DMS 273 treated with DMSO at 0.1 percent for 48 hours (cell line): ENCODE measurements around the gene FAM168A.

Experiments
- DNase-seq: peaks from one replicate; lab custom pipeline; 2025; lab: John Stamatoyannopoulos, UW

Gene FAM168A

DNA sequence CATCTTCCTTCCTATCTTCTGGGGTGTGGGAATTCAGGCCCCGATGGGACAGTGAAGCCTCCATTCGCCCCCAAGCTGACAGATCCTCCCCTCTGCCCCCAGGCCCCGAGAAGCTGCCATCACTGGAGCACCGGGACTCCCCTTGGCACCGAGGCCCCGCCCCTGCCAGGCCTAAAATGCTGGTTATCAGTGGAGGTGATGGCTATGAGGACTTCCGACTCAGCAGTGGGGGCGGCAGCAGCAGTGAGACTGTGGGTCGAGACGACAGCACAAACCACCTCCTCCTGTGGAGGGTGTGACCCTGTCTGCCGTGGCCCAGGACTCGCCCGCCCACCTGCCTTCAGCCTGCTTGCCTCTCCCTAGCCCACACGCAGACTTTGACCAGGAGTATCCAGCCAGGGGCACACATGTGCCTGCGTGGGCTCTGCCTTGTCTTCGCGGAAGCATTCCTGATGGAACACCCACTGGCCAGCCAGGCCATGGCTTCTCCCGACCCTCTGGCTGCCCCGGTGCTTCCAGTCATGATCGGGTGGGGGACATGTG, 230.4 kb downstream of the FAM168A start:
- no peak for DNase-seq

DNA sequence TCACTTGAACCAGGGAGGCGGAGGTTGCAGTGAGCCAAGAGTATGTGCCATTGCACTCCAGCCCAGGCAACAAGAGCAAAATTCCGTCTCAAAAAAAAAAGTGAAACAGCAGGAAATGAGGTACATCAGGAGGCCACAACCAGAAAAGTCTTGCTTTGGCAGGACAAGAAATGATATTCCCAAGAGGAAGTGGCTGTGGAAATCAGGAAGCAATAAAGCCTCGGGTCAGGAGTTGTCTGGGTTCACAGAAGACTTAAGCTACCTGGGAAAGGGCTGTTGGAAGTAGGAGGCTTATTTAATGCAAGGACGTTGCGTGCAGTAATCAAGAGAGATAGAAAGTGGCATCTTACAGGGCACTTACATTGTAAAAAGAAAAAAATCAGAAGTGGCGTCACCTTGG, 231.0 kb downstream of the FAM168A start:
- DNase-seq, result no peak

GRCh38 chr11:73366265-73366610, 231.7 kb downstream of the FAM168A start:
- no peak for DNase-seq

DNA sequence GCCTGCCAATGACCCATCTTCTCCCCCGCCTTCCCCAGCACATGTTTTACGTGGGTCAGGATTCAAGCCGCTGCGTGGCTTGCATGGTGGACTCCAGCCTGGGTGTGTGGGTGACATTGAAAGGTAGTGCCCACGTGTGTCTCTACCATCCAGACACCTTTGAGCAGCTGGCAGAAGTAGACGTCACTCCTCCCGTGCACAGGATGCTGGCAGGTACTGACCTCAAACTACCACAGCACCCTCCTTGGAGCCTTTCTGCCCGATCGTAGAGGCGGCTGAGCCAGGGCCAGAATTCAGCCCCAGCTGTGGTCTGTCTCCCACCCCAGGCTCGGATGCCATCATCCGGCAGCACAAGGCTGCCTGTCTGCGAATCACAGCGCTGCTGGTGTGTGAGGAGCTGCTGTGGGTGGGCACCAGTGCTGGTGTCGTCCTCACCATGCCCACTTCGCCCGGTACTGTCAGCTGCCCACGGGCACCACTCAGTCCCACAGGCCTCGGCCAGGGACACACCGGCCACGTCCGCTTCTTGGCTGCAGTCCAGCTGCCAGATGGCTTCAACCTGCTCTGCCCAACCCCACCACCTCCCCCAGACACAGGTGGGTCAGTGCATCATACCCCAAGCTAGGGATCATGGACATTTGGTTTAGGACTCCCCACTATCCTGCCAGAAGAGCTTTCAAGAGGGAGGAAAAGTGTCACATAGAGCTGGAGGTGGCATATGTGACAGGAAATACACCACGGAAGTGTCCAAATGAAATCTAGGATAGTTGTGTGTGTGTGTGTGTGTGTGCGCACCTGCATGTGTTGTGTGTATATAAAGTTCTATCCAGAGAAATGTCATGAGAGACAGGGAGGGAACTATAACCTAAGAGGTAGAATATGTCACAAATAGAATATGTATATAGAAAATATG, 232.3 kb downstream of the FAM168A start:
- DNase-seq, result no peak

GRCh38 chr11:73363147-73363546, 234.8 kb downstream of the FAM168A start:
- DNase-seq, result no peak

- no peak for DNase-seq
These were observed 235.7 kb downstream of the FAM168A start for GRCh38 chr11:73361953-73362776.

DNA sequence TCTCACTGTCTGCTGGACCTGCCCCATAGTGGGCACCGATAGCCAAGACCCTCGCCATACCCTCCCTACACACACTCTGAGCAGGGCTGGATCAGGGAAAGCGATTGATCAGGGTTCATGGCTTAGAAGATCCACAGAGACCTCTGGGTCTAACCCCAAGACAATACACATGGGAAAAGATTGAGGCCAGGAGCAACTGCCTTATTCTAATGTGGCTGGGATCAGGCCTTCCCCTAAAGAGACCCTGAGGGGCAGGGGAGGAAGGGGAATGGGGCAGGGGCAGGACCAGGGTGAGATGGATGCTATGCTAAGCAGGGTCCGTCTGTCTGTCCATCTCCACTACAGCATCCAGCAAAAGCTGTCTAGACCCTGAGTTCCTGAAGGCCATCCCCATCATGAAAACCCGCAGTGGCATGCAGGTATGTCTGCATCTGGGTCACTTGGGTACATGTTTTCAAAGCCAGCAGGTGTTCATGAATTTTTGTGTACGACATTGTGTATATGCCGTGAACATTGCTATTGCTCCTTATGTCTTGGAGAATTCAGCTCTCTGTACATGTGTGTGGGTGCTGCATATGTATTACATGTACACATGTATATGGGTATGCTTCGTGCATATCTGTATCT, 237.1 kb downstream of the FAM168A start:
- DNase-seq, result no peak

DNA sequence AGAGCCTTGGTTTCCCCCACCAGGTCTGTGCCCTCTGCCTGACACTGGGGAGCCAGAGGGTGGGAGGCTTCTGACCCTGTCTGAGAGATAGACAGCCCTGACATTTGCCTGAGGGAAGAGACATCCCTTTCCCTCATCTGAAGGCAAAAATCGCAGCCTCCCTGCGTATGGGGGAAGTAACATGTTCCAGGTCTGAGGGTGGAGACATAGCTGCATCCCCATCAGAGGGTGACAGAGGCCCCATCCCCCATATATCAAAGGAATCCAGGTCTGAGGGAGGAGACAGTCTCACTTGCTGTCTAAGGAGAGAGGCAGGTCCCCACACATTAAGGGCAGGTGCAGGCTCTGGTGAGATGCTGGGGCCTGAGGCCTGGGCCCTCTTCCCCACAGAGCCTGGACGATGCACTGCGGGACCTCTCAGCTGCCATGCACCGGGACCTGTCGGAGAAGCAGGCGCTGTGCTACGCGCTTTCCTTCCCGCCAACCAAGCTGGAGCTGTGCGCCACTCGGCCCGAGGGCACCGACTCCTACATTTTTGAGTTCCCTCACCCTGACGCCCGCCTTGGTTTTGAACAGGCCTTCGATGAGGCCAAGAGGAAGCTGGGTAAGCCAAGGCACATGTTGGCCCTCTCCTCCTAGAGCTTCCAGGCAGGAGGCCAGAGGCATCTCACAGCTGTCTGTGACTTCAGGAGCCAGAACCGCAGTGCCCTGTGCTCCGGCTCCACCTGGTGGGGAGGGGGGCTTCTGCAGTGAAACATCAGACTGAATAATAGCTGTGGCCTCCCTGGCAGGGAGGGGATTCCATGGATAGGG, 237.8 kb downstream of the FAM168A start:
- peak; percentile 9 for DNase-seq

DNA sequence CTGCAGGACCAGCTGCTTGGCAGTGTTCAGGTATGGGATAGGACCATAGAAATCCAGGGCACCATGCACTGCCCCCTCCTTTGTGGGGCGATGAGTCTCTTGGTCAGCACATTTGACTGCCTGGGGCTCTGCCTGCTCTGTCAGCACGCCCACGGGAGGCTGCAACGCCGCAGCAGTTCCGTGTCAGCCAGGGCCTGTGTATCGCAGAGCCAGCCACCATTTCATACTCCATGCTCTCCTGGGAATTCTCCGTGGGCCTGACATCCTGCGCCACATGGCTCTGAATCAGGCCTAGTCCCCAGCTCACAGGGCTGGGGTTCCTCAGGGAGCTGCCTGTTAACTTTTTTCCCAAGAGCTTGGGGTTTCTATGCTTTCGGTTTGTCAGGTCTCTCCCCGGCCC, 238.6 kb downstream of the FAM168A start:
- no peak for DNase-seq

- no peak for DNase-seq
These were observed 239.8 kb downstream of the FAM168A start for GRCh38 chr11:73358071-73358470.

DNA sequence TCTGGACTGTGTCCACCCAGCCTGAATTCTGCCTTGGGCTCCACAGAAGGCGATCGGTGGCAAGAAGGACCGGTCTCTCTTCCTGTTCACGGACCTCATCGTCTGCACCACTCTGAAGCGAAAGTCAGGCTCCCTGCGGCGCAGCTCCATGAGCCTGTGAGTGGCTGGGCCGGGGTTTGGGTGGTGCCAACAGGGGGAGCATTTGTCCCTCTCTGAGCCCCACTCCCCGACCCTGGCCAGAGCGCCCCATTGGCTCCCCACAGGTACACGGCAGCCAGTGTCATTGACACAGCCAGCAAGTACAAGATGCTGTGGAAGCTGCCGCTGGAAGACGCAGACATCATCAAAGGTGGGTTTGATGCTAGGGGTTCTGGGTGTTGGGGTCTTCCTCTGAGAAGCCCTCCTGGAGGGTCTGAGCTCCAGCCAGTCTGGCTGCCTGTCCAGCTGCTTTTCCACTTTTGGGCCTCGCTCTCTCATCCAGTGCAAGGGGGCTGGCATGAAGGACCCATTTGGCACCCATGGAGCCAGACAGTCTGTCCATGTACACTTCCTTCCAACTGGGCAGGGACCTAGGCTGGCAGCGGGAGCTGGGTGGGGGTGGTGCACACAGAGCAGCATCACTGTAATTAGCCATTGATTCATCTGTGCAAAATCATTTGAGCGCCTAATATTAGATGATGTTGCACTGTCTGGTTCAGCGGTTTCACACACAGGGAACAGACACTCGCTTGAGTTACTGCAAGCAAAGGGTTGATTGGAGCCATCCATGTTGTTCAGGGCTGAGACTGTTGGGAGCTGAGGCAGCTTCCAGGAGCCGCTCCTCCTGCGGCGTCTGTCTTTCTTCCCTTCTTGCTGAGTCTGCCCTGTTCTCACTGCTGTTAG, 240.7 kb downstream of the FAM168A start:
- DNase-seq, result no peak

GRCh38 chr11:73355109-73355508, 242.8 kb downstream of the FAM168A start:
- no peak for DNase-seq

DNA sequence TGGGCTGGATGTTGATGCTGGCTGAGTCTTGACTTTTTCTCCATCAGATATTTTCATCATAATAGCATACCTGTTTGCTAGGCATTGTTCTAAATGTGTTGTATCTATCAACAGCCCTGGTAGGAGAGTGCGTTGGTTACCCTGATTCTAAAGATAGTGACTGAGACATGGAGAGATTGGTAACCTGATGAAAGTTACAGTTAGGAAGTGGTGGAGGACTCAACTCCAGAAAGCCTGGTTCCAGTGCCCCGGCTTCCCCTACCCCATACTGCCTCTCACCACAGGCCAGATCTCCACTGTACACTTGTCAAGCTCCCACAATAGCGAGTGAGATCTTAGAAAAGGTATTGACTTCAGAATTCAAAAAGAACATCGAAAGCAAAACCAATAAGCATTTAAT, 244.5 kb downstream of the FAM168A start:
- no peak for DNase-seq

GRCh38 chr11:73350908-73351636, 246.8 kb downstream of the FAM168A start:
- DNase-seq, result no peak
